ENCODE results near the gene IPO8. TPM values are rescaled to one million over a fixed set of nuclear protein-coding genes. Genes with fewer than 3 reads are reported as not detected.
"Not testable (repeated sequence)": the region's sequence is repeated elsewhere in the genome, so short reads cannot be mapped to it uniquely, and the experiment has no call there.

IPO8 gene
- total RNA-seq, 1 donor from 2014 or later, result 45.9 TPM

DNA sequence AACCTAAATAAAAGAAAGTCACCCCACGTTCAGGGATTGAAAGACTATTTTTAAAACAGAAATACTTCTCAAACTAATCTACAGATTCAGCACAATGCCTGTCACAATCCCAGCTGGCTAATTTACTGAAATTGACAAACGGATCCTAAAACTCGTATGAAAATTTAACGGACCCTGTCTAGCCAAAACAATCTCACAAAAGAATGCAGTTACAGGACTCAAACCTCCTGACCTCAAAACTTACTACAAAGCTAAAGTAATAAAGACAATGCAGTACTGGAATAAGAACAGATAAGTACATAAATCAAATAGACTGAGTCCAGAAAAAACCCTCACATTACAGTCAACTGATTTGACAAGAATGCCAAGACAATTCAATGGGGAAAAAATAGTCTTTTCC is 48.8 kb downstream of the IPO8 start:
- no peak for DNase-seq
- Mint-ChIP-seq H3K4me1 (peaks cover 4% of the 10 kb centered on the region), H3K27ac (no peak overlapping the region), H3K27me3 (no peaks in the 10 kb centered on the region), H3K9me3 (no peaks in the 10 kb centered on the region), H3K4me3 (no peak overlapping the region), H3K36me3 (ENCODE audit: low read depth) (peaks cover 28% of the 10 kb centered on the region)
- intact Hi-C loops (cut with micrococcal nuclease), result no loop called here

- peaks cover 2% of the 10 kb centered on the region for H3K4me1 Mint-ChIP-seq
- intact Hi-C loops (cut with micrococcal nuclease), result no loop called here
- H3K36me3 Mint-ChIP-seq (ENCODE audit: low read depth), result peaks cover 28% of the 10 kb centered on the region
- no peak for DNase-seq
- no peak overlapping the region for H3K27ac Mint-ChIP-seq
- no peak overlapping the region for H3K4me3 Mint-ChIP-seq
- no peaks in the 10 kb centered on the region for H3K9me3 Mint-ChIP-seq
- H3K27me3 Mint-ChIP-seq, result no peaks in the 10 kb centered on the region
Observed at GRCh38 chr12:30643366-30643765, 52.3 kb downstream of the IPO8 start.

- Mint-ChIP-seq H3K4me1 (no peaks in the 10 kb centered on the region), H3K27me3 (no peaks in the 10 kb centered on the region), H3K36me3 (ENCODE audit: low read depth) (peaks cover 29% of the 10 kb centered on the region), H3K4me3 (no peak overlapping the region), H3K27ac (no peak overlapping the region), H3K9me3 (no peaks in the 10 kb centered on the region)
- no peak for DNase-seq
- intact Hi-C loops (cut with micrococcal nuclease), result no loop called here
Observed at GRCh38 chr12:30640392-30640791, 55.3 kb downstream of the IPO8 start.

DNA sequence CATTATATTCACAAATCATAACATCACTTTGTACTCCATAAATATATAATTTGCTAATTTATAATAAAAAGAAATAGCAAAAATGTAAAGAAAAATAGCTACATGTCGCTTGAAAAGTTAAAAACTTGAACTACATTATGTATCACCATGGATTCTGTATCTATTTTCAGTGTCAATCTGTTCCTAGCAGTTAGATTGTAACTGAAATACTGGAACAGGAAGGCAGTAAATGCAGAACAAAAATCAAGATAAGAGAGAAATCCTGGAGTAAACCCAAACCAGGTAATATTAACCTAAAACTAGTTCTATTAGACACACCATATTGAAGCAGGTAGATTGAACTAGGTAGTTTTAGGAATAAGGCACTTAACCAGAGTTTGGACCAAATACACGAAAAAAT is 60.3 kb downstream of the IPO8 start:
- H3K36me3 Mint-ChIP-seq (ENCODE audit: low read depth), result peaks cover 38% of the 10 kb centered on the region
- H3K27me3 Mint-ChIP-seq, result no peaks in the 10 kb centered on the region

GRCh38 chr12:30631740-30632139 is 63.9 kb downstream of the IPO8 start:
- H3K36me3 Mint-ChIP-seq (ENCODE audit: low read depth), result peaks cover 32% of the 10 kb centered on the region
- H3K9me3 Mint-ChIP-seq, result no peaks in the 10 kb centered on the region
- no peak overlapping the region for H3K4me3 Mint-ChIP-seq
- intact Hi-C loops (cut with micrococcal nuclease), result no loop called here
- no peak overlapping the region for H3K27ac Mint-ChIP-seq
- no peak for DNase-seq
- H3K27me3 Mint-ChIP-seq, result no peaks in the 10 kb centered on the region
- no peaks in the 10 kb centered on the region for H3K4me1 Mint-ChIP-seq

More for the DNA sequence above, 60.3 kb downstream of the IPO8 start:
- H3K4me1 Mint-ChIP-seq, result no peaks in the 10 kb centered on the region
- H3K27ac Mint-ChIP-seq, result no peak overlapping the region
- intact Hi-C loops (cut with micrococcal nuclease), result no loop called here
- no peak overlapping the region for H3K4me3 Mint-ChIP-seq
- no peak for DNase-seq
- H3K9me3 Mint-ChIP-seq, result no peaks in the 10 kb centered on the region

- Mint-ChIP-seq H3K27ac (no peak overlapping the region), H3K4me3 (no peak overlapping the region), H3K36me3 (ENCODE audit: low read depth) (peaks cover 28% of the 10 kb centered on the region), H3K27me3 (no peaks in the 10 kb centered on the region), H3K9me3 (no peaks in the 10 kb centered on the region), H3K4me1 (no peaks in the 10 kb centered on the region)
- intact Hi-C loops (cut with micrococcal nuclease), result no loop called here
- DNase-seq, result no peak
Observed at GRCh38 chr12:30630979-30631285, 64.7 kb downstream of the IPO8 start.

DNA sequence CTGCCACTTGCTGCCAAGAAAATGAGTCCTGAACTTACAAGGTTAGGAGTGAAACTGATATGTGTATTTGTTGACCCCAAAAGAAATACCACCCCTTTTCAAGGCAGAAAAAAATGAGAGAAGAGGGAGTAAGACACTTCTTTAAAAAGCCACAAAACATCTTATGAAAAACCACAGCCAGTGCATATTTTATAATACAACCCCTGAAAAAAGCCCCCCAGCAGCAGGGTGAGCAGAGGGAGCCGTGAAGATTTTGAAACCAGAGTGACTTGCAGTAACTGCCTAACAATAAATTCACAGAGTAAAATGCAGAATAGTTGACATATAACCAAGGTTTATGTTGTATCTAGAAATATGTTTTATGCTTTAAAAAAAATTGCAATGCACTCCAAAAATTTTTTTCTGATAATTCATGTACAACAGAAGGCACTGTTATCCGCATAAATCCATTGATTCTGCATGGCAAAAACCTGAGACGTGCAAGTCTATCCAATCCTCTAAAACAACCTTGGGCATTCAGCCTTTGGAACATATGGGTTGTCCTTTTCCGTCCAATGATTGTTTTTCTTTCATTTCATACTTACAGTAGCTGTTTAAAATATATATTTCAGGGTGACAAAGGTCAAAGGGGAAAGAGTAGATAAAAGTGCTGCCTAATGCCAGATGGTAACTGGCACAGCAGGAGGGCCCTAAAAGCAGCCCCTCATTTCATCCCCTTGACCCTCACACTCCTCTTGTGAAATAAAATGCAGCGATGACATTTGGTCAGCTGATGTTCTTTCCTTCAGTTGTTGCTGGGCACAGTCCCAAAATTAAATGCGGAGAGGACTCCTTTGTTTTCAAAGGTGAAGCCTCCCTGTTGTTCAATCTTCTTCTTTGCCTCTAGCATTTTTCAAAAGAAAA is 65.3 kb downstream of the IPO8 start:
- Mint-ChIP-seq H3K4me3 (no peak overlapping the region), H3K4me1 (no peaks in the 10 kb centered on the region), H3K36me3 (ENCODE audit: low read depth) (peaks cover 25% of the 10 kb centered on the region), H3K27me3 (no peaks in the 10 kb centered on the region), H3K27ac (no peak overlapping the region), H3K9me3 (no peaks in the 10 kb centered on the region)
- intact Hi-C loops (cut with micrococcal nuclease), result no loop called here
- DNase-seq, result no peak

- intact Hi-C loops (cut with micrococcal nuclease), result no loop called here
- no peak for DNase-seq
- H3K4me1 Mint-ChIP-seq, result peaks cover 6% of the 10 kb centered on the region
- no peak overlapping the region for H3K27ac Mint-ChIP-seq
- no peak overlapping the region for H3K4me3 Mint-ChIP-seq
- H3K9me3 Mint-ChIP-seq, result no peaks in the 10 kb centered on the region
- no peaks in the 10 kb centered on the region for H3K27me3 Mint-ChIP-seq
- H3K36me3 Mint-ChIP-seq (ENCODE audit: low read depth), result peaks cover 13% of the 10 kb centered on the region
Observed at GRCh38 chr12:30626847-30627246, 68.8 kb downstream of the IPO8 start.

DNA sequence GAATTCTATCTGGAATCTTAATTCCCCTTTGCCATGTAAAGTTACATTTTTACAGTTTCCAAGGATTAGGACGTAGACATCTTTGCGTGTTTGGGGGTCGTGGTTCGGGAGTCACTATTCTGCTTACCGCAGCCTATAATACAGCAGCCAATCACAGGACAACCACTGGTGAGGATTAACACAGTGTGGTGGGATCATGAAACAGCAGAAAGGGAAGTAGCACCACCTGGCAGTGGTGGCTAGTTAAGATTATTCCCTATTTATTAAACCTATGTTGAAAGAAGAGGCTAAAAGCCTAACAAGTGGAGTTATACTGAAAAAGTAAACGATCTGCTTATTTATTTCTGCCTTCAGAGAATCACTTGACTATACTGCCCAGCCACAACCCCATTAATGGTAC is 71.7 kb downstream of the IPO8 start:
- H3K4me1 Mint-ChIP-seq, result peaks cover 6% of the 10 kb centered on the region
- H3K27me3 Mint-ChIP-seq, result no peaks in the 10 kb centered on the region
- DNase-seq, result no peak
- no peaks in the 10 kb centered on the region for H3K9me3 Mint-ChIP-seq
- intact Hi-C loops (cut with micrococcal nuclease), result no loop called here
- H3K4me3 Mint-ChIP-seq, result no peak overlapping the region
- no peak overlapping the region for H3K27ac Mint-ChIP-seq
- peaks cover 4% of the 10 kb centered on the region for H3K36me3 Mint-ChIP-seq (ENCODE audit: low read depth)

- intact Hi-C loops (cut with micrococcal nuclease), result no loop called here
- H3K4me1 Mint-ChIP-seq, result peaks cover 6% of the 10 kb centered on the region
- no peaks in the 10 kb centered on the region for H3K27me3 Mint-ChIP-seq
- no peak overlapping the region for H3K4me3 Mint-ChIP-seq
- H3K9me3 Mint-ChIP-seq, result no peaks in the 10 kb centered on the region
- no peak overlapping the region for H3K27ac Mint-ChIP-seq
- H3K36me3 Mint-ChIP-seq (ENCODE audit: low read depth), result no peaks in the 10 kb centered on the region
- no peak for DNase-seq
Observed at GRCh38 chr12:30622509-30622908, 73.2 kb downstream of the IPO8 start.

GRCh38 chr12:30621663-30622241 is 73.9 kb downstream of the IPO8 start:
- H3K27ac Mint-ChIP-seq; intact Hi-C loops (cut with micrococcal nuclease); H3K27me3 Mint-ChIP-seq; H3K4me1 Mint-ChIP-seq; DNase-seq; H3K36me3 Mint-ChIP-seq (ENCODE audit: low read depth); H3K9me3 Mint-ChIP-seq; H3K4me3 Mint-ChIP-seq: not testable (repeated sequence)

DNA sequence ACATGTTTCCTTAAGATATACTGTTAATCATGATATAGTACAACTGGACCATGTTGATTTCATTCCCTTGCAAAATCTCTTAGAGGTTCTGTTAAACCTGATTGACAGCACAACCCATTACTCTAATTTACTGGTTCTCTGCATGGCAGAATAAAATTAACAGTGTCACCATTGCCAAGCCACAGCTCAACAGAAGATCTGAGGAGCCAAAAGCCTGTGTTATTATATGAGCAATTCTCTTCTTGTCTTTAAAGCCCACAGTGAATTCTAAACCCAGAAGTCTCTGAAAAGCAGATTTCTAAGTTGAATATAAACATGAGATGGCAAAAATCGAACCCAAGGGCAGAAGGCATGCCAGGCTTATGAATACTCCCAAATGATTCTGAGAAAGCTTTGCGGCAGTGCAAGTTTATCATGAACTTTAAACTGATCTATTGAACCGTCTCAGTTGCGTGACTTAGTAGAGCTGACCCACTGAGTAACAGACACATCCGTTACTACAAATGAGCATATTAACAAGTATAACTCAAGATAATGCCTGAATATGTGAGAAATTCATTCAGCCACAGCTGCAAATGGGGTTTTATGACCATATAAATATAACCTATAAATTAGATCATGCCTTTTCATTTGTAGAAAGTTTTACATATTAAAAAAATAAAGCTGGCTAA is 78.2 kb downstream of the IPO8 start:
- intact Hi-C loops (cut with micrococcal nuclease), result no loop called here
- Mint-ChIP-seq H3K27ac (no peak overlapping the region), H3K27me3 (peaks cover 2% of the 10 kb centered on the region), H3K4me1 (peaks cover 2% of the 10 kb centered on the region), H3K9me3 (no peaks in the 10 kb centered on the region), H3K4me3 (no peak overlapping the region), H3K36me3 (ENCODE audit: low read depth) (no peaks in the 10 kb centered on the region)
- no peak for DNase-seq

DNA sequence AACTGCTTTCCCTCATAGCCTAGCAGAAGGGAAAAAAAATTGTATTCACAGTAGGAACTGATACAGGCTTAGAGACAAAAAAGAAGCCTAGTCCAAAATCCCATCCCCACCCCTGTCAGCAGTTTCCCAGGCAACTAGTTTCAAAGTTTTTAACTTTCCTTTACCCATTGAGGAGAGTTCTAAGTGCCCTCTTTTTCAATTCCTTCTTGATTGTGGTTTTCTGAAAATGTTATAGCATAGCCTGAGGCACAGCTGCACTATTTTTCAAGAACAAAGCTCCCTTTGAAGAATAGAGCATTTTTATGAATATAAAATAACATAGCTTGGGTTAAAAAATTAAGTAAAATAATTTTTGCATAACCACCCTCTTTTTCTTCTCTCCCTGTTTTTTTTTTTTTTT is 81.6 kb downstream of the IPO8 start:
- no peaks in the 10 kb centered on the region for H3K36me3 Mint-ChIP-seq (ENCODE audit: low read depth)
- no peak overlapping the region for H3K27ac Mint-ChIP-seq
- H3K4me1 Mint-ChIP-seq, result no peaks in the 10 kb centered on the region
- no peak for DNase-seq
- H3K4me3 Mint-ChIP-seq, result no peak overlapping the region
- intact Hi-C loops (cut with micrococcal nuclease), result no loop called here
- peaks cover 4% of the 10 kb centered on the region for H3K27me3 Mint-ChIP-seq
- peaks cover 3% of the 10 kb centered on the region for H3K9me3 Mint-ChIP-seq

- Mint-ChIP-seq H3K36me3 (ENCODE audit: low read depth) (no peaks in the 10 kb centered on the region), H3K4me3 (no peak overlapping the region), H3K4me1 (no peaks in the 10 kb centered on the region), H3K27ac (no peak overlapping the region), H3K27me3 (peaks cover 4% of the 10 kb centered on the region), H3K9me3 (peaks cover 6% of the 10 kb centered on the region)
- DNase-seq, result no peak
- intact Hi-C loops (cut with micrococcal nuclease), result no loop called here
Observed at GRCh38 chr12:30613119-30613830, 82.4 kb downstream of the IPO8 start.

Measured in activated CD4-positive, alpha-beta T cell treated with anti-CD3 and anti-CD28 coated beads, Interleukin-2, amount 10 ng/mL, durations not matched to agents 24 days and 14 days (primary cell).